ENCODE data around the gene VPS8.

DNA sequence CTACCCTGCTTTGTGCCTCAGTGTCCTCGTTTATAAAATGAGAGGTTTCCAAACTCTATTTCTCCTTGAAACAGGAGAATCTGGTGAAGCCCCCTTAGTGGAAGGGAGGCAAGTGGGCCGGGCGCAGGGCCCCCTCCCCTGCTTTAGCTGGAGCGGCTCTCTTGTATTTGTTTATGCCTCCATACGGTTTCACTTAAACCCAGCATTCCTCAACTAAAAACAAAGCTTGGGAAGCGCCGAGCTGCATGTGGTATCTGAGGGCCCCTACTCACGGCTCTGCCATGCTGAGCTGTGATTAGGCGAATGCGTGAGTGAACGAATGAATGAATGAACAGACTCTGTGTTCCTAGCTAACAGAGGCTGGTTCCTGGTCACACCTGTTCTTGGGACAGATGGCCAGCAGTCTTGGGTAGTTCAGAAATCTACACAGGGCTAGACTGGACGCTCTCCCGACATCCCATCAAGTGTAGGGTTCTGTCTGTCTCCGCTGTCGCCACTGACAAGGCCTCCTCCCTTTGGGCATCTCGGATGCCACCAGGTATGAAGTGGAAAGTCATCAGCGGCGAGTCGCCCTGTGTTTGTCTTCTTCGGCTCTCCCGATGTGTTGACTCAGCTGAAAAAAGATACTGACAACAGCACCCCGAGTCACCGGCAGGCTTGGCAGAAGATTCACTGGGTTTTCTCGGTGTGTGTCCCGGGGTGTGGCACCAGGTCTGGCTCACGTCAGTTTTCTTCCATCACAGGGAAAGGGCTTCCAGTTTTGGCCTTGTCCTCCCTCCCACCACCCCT lies 42.4 kb upstream of the VPS8 start:
- no peak for TF ChIP-seq POLR2A (IDR thresholded peaks at IDR 0.05; ENCODE audit: low read length)
- TF ChIP-seq, protein P1, sequence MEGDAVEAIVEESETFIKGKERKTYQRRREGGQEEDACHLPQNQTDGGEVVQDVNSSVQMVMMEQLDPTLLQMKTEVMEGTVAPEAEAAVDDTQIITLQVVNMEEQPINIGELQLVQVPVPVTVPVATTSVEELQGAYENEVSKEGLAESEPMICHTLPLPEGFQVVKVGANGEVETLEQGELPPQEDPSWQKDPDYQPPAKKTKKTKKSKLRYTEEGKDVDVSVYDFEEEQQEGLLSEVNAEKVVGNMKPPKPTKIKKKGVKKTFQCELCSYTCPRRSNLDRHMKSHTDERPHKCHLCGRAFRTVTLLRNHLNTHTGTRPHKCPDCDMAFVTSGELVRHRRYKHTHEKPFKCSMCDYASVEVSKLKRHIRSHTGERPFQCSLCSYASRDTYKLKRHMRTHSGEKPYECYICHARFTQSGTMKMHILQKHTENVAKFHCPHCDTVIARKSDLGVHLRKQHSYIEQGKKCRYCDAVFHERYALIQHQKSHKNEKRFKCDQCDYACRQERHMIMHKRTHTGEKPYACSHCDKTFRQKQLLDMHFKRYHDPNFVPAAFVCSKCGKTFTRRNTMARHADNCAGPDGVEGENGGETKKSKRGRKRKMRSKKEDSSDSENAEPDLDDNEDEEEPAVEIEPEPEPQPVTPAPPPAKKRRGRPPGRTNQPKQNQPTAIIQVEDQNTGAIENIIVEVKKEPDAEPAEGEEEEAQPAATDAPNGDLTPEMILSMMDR (IDR thresholded peaks at IDR 0.05) = no peak
- no peak for TF ChIP-seq RARB (CRISPR knock-in tag; IDR thresholded peaks at IDR 0.05)
- no peak for TF ChIP-seq CBX2 (IDR thresholded peaks at IDR 0.05; ENCODE audit: borderline replicate concordance, low read depth)

Data from A549 (cell line).